ENCODE data around the gene LSAMP.

LSAMP gene

GRCh38 chr3:115913069-115913686 is 532.1 kb downstream of the LSAMP start:
- DNase-seq, result no peak

GRCh38 chr3:115912372-115912771 is 532.9 kb downstream of the LSAMP start:
- DNase-seq, result peak in 9 of 56 donors; percentile 1 to 27 (median 10)

- no peak for DNase-seq
Observed at GRCh38 chr3:115905871-115906270, 539.4 kb downstream of the LSAMP start.

- DNase-seq, result no peak
Observed at GRCh38 chr3:115903843-115904242, 541.4 kb downstream of the LSAMP start.

- DNase-seq, result no peak
Observed at GRCh38 chr3:115901008-115901407, 544.3 kb downstream of the LSAMP start.

GRCh38 chr3:115899535-115899934 is 545.8 kb downstream of the LSAMP start:
- DNase-seq, result no peak

- no peak for DNase-seq
Observed at GRCh38 chr3:115898656-115899410, 546.5 kb downstream of the LSAMP start.

GRCh38 chr3:115891006-115891636 is 554.2 kb downstream of the LSAMP start:
- no peak for DNase-seq

GRCh38 chr3:115890579-115890978 is 554.7 kb downstream of the LSAMP start:
- DNase-seq, result no peak

- DNase-seq, result no peak
Observed at GRCh38 chr3:115885621-115886020, 559.7 kb downstream of the LSAMP start.

GRCh38 chr3:115877615-115877899 is 567.7 kb downstream of the LSAMP start:
- DNase-seq, result no peak

- no peak for DNase-seq
Observed at GRCh38 chr3:115876876-115877614, 568.2 kb downstream of the LSAMP start.

- DNase-seq, result no peak
Observed at GRCh38 chr3:115875460-115875859, 569.8 kb downstream of the LSAMP start.

- DNase-seq, result no peak
Observed at GRCh38 chr3:115871735-115872134, 573.6 kb downstream of the LSAMP start.

GRCh38 chr3:115864911-115865310 is 580.4 kb downstream of the LSAMP start:
- no peak for DNase-seq

- no peak for DNase-seq
Observed at GRCh38 chr3:115862849-115863248, 582.4 kb downstream of the LSAMP start.

GRCh38 chr3:115862099-115862498 is 583.2 kb downstream of the LSAMP start:
- DNase-seq, result no peak

GRCh38 chr3:115861166-115861733 is 584.0 kb downstream of the LSAMP start:
- DNase-seq, result no peak

GRCh38 chr3:115860766-115861165 is 584.5 kb downstream of the LSAMP start:
- DNase-seq, result no peak

GRCh38 chr3:115859002-115859807 is 586.1 kb downstream of the LSAMP start:
- DNase-seq, result no peak

Data from amygdala (tissue), 56 donors.